ENCODE measurements around the gene TMEM135.

TMEM135 gene

GRCh38 chr11:87212891-87213290, 175.2 kb downstream of the TMEM135 start:
- H3K4me3 ChIP-seq (ENCODE audit: low read depth, low read length), result no peak overlapping the region
- DNase-seq (ENCODE audit: low read depth), result no peak
- no peak for TF ChIP-seq CTCF (IDR thresholded peaks at IDR 0.05; ENCODE audit: control insufficient read depth, extremely low read depth, insufficient read depth)

- no peak for DNase-seq (ENCODE audit: low read depth)
- no peak overlapping the region for H3K4me3 ChIP-seq (ENCODE audit: low read depth, low read length)
- no peak for TF ChIP-seq CTCF (IDR thresholded peaks at IDR 0.05; ENCODE audit: control insufficient read depth, extremely low read depth, insufficient read depth)
Observed at GRCh38 chr11:87213444-87213843, 175.7 kb downstream of the TMEM135 start.

- no peak for TF ChIP-seq CTCF (IDR thresholded peaks at IDR 0.05; ENCODE audit: control insufficient read depth, extremely low read depth, insufficient read depth)
- no peak for DNase-seq (ENCODE audit: low read depth)
- no peak overlapping the region for H3K4me3 ChIP-seq (ENCODE audit: low read depth, low read length)
Observed at GRCh38 chr11:87215236-87215635, 177.5 kb downstream of the TMEM135 start.

- H3K4me3 ChIP-seq (ENCODE audit: low read depth, low read length), result no peak overlapping the region
- TF ChIP-seq CTCF (IDR thresholded peaks at IDR 0.05; ENCODE audit: control insufficient read depth, extremely low read depth, insufficient read depth), result no peak
- DNase-seq (ENCODE audit: low read depth), result no peak
Observed at GRCh38 chr11:87219266-87219665, 181.5 kb downstream of the TMEM135 start.

GRCh38 chr11:87223816-87224215, 186.1 kb downstream of the TMEM135 start:
- no peak overlapping the region for H3K4me3 ChIP-seq (ENCODE audit: low read depth, low read length)
- no peak for DNase-seq (ENCODE audit: low read depth)
- TF ChIP-seq CTCF (IDR thresholded peaks at IDR 0.05; ENCODE audit: control insufficient read depth, extremely low read depth, insufficient read depth), result no peak

- no peak for DNase-seq (ENCODE audit: low read depth)
- TF ChIP-seq CTCF (IDR thresholded peaks at IDR 0.05; ENCODE audit: control insufficient read depth, extremely low read depth, insufficient read depth), result no peak
- H3K4me3 ChIP-seq (ENCODE audit: low read depth, low read length), result no peak overlapping the region
Observed at GRCh38 chr11:87224486-87224885, 186.8 kb downstream of the TMEM135 start.

GRCh38 chr11:87228820-87229219, 191.1 kb downstream of the TMEM135 start:
- no peak for DNase-seq (ENCODE audit: low read depth)
- H3K4me3 ChIP-seq (ENCODE audit: low read depth, low read length), result no peak overlapping the region
- TF ChIP-seq CTCF (IDR thresholded peaks at IDR 0.05; ENCODE audit: control insufficient read depth, extremely low read depth, insufficient read depth), result no peak
